T-helper 2 cell treated with Interferon-gamma antibody and Interleukin-4, amounts not matched to agents 100 ng/mL and 5 ng/mL, for 36 hours (primary cell): ENCODE data around the gene EYA2. TPM values are rescaled to one million over a fixed set of nuclear protein-coding genes. Genes with fewer than 3 reads are reported as not detected.
"Not testable (repeated sequence)": the region's sequence is repeated elsewhere in the genome, so short reads cannot be mapped to it uniquely, and the experiment has no call there.

Experiments
- intact Hi-C: fragments of 100-400 bp; cut with micrococcal nuclease; formaldehyde crosslinking; loops from one replicate; pipeline ENCODE4 v1.15.1; 2023
- total RNA-seq: library from RNA; stranded (reverse); gene quantifications from 2 replicates; pipeline ENCODE4 v1.2.3, GENCODE V29; 2022

The EYA2 gene
- total RNA-seq, 1 donor from 2014 or later, result 0.11 TPM

- intact Hi-C loops, result no loop called here
Observed at GRCh38 chr20:46929902-46930301, 35.3 kb downstream of the EYA2 start.

- intact Hi-C loops, result no loop called here
Observed at GRCh38 chr20:46930640-46931339, 36.1 kb downstream of the EYA2 start.

GRCh38 chr20:46931699-46932098 lies 37.1 kb downstream of the EYA2 start:
- intact Hi-C loops, result no loop called here

- intact Hi-C loops, result not testable (repeated sequence)
Observed at GRCh38 chr20:46932439-46932838, 37.8 kb downstream of the EYA2 start.

GRCh38 chr20:46933150-46933549 lies 38.5 kb downstream of the EYA2 start:
- intact Hi-C loops, result no loop called here

GRCh38 chr20:46934746-46935287 lies 40.2 kb downstream of the EYA2 start:
- intact Hi-C loops, result no loop called here

GRCh38 chr20:46935394-46936017 lies 40.9 kb downstream of the EYA2 start:
- intact Hi-C loops, result no loop called here

GRCh38 chr20:46936415-46937156 lies 41.9 kb downstream of the EYA2 start:
- intact Hi-C loops, result no loop called here

- intact Hi-C loops, result no loop called here
Observed at GRCh38 chr20:46937157-46937523, 42.5 kb downstream of the EYA2 start.

GRCh38 chr20:46937533-46938226 lies 43.0 kb downstream of the EYA2 start:
- intact Hi-C loops, result no loop called here

GRCh38 chr20:46938434-46938833 lies 43.8 kb downstream of the EYA2 start:
- intact Hi-C loops, result no loop called here

- intact Hi-C loops, result no loop called here
Observed at GRCh38 chr20:46939031-46939965, 44.7 kb downstream of the EYA2 start.

GRCh38 chr20:46940616-46941015 lies 46.0 kb downstream of the EYA2 start:
- intact Hi-C loops, result no loop called here

- intact Hi-C loops, result no loop called here
Observed at GRCh38 chr20:46941404-46941803, 46.8 kb downstream of the EYA2 start.

- intact Hi-C loops, result no loop called here
Observed at GRCh38 chr20:46943861-46944591, 49.4 kb downstream of the EYA2 start.

- intact Hi-C loops, result no loop called here
Observed at GRCh38 chr20:46945465-46945864, 50.8 kb downstream of the EYA2 start.

- intact Hi-C loops, result no loop called here
Observed at GRCh38 chr20:46946181-46946624, 51.6 kb downstream of the EYA2 start.

GRCh38 chr20:46946796-46947195 lies 52.2 kb downstream of the EYA2 start:
- intact Hi-C loops, result no loop called here

GRCh38 chr20:46948081-46948480 lies 53.4 kb downstream of the EYA2 start:
- intact Hi-C loops, result no loop called here

GRCh38 chr20:46951405-46951804 lies 56.8 kb downstream of the EYA2 start:
- intact Hi-C loops, result no loop called here
